GM19240 (cell line): Measurements from ENCODE around the gene RIN3.
"Not testable (repeated sequence)": the region's sequence is repeated elsewhere in the genome, so short reads cannot be mapped to it uniquely, and the experiment has no call there.

Source experiments
- DNase-seq: peaks from one replicate; pipeline ENCODE4 v3.0.0; 2011; ENCODE audit warnings: low spot score; ENCODE audit not compliant: insufficient read length

RIN3 gene

GRCh38 chr14:92528486-92529100 is 15.0 kb downstream of the RIN3 start:
- DNase-seq = no peak

DNA sequence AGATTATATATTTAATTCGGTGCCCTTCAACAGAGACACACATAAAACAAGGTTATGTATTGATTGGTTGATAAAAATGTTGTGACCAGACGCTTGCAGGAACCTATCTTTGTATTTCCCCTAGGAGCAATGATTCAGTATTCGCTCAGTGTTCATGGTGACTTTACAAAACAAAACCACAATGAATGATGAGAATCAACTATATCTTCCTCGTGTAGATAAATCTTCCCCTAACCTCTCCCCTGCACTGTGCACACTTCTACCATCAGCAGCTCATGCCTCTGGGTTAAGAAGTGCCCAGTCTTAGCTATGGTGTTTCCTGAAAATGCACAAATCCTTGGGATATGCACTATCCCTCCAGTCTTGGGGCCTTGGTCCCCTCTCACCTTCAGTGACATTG is 16.3 kb downstream of the RIN3 start:
- no peak for DNase-seq

DNA sequence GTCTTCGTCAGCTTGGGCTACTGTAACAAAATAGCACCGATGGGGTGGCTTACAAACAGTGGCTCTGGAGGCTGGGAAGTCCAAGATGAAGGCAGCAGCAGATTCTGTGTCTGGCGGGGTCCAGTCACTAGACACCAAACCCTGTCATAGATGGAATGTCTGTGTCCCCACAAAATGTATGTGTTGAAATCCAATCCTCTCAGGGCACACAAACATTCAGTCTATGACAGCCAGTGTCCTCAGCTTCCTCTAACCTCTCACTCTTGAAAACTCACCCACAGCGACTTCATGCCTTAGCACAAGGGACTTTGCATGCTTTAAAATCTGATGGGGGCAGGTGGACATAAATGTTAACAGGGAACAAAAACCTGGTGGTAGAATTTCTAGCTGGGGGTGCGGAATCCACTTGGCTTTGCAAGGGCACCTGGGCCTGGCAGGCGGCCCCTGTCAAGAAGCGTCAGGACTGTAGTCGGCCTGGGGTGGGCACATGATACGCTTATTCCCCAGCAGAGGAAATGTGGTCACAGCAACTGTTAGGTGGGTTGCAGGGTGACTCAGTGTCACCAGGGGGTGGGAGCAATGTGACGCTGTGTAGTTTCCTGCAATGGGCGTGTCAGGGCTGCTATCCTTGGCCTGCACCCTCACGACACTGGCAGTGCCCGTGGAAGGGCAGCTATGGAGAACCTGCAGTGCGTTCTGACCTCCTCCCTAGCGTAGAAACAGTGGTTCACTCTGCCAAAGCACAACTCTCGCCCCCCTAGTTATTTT is 17.7 kb downstream of the RIN3 start:
- no peak for DNase-seq

GRCh38 chr14:92532490-92533163 is 19.0 kb downstream of the RIN3 start:
- no peak for DNase-seq

DNA sequence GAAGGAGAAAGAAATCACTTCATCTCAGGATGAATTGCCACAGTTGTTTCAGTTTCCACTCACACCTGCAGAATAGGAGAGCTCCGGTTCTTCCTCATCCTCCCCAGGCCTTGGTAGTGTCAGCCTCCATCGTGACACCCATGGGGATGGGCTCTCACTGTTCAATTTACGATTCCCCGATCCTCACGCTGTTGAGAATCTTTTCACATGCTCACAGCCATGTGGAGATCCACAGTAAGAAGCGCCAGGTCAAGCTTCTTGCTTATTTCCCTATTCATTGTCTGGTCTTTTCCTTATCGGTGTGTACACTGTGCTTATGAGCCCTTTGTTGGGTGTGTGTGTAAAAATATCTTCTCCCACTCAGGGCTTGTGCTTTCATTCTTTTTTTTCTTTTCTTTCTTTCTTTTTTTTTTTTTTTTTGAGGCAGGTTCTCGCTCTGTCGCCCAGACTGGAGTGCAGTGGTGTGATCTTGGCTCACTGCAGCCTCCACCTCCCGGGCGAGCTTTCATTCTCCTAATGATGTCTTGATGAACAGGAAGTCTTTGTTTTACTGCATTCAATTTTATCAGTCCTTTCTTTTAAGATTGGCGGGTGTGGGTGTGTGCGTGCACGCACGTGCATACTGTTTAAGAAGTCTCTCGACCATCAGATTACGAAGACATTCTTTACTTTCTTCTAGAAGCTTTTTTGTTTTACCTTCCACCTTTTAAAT is 21.5 kb downstream of the RIN3 start:
- DNase-seq = no peak

DNA sequence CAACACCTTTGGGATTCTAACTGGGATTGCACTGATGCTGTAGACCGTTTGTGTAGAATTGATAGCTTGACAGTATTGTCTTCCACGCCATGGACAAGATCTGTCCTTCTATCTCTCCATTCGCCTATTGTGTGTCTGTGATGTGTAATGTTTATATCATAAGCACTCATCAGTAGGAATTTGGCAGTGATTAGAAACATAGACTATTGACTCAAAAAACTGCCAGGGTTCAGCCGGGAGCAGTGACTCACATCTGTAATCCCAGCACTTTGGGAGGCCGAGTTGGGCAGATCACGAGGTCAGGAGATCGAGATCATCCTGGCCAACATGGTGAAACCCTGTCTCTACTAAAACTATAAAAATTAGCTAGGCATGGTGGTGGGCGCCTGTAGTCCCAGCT is 22.6 kb downstream of the RIN3 start:
- DNase-seq = not testable (repeated sequence)

- no peak for DNase-seq
These were observed 24.9 kb downstream of the RIN3 start for GRCh38 chr14:92538412-92538985.

GRCh38 chr14:92539419-92539818 is 25.8 kb downstream of the RIN3 start:
- DNase-seq = no peak

DNA sequence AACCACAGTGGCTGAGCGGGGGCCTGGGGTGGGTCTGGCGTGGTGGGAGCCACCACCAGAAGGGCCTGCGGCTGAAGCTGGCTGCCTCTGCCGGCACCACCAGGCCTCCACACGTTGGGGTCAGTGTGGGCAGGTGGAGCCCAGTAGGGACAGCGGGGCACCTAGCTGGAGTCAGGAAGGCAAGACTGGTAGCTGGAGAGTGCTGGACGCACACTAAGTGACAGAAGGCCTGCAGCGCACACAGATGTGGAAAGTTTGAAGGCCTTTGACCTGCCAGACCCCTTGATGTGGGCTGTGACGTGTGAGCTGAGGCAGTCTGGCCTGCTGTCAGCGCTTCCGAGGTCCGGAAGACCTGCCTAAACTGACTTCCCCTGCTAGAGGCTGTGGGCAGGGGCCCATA is 26.3 kb downstream of the RIN3 start:
- no peak for DNase-seq

DNA sequence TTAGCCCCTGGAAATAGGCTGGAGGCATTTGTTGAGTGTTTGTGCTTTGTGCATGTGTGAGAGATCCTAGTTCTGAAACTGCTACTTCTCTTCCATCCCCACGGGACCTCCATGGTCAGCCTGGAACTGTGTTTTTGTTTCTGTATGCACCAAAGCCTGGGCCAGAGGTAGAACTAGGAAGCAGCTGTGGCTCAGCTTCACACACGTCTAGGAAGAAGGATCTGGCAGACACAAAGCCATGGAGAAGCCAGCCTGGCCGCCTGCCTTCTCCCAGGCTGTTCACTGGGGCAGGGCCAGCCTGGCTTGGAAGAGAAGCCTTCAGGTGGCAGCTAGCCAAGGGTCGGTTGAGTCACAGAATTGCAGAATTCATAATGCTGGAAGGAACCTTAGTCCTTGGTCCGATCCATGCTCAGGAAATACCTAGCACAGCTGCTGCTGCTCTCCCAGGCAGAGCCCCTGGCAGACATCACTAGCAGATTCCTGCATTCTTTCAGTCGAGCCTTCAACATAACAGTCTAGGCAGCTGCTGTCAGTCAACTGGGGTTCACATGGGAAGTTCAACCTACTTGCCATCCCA is 27.0 kb downstream of the RIN3 start:
- no peak for DNase-seq

DNA sequence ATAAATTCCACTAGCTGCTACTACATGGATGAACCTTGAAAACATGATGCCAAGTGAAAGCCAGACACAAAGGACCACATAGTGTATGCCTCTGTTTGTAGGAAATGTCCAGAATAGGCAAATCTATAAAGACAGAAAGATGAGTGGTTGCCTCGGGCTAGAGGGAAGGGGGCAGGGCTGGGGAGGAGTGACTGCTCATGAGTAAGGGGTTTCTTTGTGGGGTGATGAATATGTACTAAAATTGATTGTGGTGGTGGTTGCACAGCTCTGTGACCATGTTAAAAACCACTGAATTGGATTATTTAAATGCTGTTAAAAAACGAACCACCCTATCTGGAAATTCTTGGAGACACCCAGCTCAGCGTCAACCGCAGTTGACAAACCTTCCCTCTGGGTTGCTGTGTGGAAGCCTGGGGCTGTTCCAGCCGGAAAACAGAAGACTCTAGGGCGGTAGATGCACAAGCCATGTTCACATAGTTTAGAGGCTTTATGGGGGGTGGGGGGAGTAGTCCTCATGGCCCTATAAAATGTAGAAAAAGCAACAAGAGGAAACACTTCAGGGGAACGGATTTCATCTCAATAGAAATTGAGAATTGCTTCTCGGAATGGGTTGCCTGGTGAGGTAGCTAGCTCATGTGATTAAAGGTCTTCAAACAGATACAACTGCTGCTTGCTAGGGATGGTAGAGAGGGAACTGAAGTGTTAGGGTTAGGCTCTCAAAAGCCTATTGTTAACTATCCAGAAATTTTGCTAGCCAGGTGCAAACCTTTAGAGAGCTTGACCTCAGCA is 29.4 kb downstream of the RIN3 start:
- no peak for DNase-seq

DNA sequence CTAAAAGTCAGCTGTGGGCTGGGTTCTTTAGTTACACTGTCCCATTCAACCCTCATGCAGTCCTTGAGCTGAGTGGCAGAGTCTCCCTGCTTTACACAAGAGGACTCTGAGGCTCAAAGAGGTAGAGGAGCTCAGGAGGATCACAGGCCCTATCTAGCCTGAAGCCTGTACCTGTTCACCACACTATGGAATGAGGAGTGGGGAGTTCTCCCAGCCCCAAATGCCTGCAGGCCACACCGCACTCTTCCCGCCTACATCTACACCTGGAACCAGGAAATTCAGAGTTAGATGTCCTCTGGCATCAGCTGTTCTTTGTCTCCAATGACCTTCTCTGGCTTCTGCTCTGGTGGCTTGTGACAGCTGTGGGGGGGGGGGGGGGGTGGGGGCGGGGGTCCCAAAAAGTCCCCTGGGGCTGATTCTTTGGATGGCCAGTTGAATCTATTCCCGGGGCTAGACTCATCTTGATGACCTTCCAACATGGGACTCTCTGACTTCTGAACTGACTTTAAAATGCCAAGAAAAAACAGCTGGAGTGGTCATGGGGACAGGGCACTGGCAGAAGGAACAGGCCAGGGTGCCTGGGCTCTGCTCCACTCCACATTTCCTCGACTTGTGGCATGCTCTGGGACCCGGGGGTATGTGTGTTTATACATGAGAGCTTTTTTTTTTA is 30.6 kb downstream of the RIN3 start:
- no peak for DNase-seq

DNA sequence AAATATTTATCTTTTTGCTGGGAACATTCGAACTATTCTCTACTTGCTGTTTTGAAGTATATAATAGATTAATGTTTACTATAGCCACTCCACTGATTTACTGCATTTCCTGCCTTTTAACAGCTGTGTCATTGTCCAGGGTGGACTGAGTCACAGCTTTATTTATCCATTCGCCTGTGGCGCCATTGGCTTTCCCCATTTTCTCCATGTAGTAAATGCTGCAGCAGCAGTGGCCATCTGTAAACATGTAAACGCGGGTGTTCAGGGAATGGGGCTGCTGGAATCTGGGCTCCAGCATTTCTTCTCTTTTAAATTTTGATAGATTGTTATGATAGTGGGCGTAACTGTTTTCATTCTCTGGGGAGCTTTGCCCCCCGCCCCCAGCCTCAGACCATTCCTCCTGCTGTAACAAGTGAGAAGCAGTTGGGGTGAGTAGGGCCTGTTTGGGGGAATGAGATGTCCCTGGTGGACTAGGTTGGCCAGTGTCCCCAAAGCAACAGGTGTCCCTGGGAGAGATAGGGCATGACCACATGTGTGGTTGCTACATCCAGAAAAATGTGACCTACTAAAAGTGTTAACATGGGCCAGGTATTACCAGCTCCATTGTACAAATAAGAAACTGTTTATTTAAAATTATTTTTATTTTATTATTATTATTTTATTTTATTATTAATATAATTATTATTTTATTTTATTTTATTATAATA is 32.9 kb downstream of the RIN3 start:
- no peak for DNase-seq

- DNase-seq = no peak
These were observed 35.7 kb downstream of the RIN3 start for GRCh38 chr14:92549105-92549858.

DNA sequence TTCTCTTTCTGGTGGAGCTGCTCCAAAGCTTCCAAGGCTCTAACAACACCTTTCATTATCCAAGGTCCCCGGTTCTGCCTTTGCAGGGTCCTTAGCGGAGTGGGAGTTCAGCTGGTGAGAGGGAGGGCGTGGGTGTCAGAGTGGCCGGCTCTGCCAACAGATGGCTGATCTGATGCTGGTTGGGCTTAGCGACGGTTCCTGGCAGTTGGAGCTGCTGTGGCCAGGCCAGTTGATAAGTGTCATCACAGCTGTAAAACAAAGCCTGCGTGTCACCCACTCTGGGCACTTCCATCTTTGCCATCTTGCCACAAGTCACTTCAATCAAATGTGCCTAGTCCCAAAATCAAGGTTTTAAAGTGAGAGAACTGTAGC is 36.3 kb downstream of the RIN3 start:
- no peak for DNase-seq

- no peak for DNase-seq
These were observed 37.7 kb downstream of the RIN3 start for GRCh38 chr14:92551044-92551841.

- DNase-seq = no peak
These were observed 38.5 kb downstream of the RIN3 start for GRCh38 chr14:92552066-92552465.

DNA sequence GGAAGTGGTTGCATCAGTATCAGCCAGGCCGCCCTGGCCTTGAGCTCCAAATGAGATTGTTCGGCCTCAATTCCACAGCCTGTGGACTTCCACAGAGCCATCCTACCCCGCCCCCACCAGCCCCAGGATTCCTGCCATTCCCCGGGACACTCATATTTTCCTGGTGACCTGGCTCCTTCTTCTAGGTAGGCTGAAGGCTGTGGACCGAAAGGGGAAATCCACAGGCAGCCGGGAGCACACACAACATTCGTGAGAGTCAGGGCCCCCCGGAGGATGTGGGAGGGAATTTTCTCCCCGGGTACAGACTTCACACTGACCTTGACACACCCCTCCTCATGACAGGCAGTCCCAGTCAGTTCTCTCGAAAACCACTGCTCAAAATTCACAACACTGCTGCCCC is 39.9 kb downstream of the RIN3 start:
- no peak for DNase-seq
